IMR-90 (cell line): ENCODE data around the gene DCHS2. TPM values are rescaled to one million over a fixed set of nuclear protein-coding genes. Genes with fewer than 3 reads are reported as not detected.

Source experiments
- ATAC-seq: fragments of 200-7000 bp; cut with Tn5 transposase; 2 replicates; pipeline ENCODE4 v1.9.1; 2020; ENCODE audit warnings: low read depth, mild to moderate bottlenecking, moderate library complexity
- BruUV-seq: library from RNA; stranded (reverse); fragments of 400-500 nt; replicated peaks from 2 replicates; lab custom pipeline; 2021; lab: Mats Ljungman, UMichigan
- CTCF ChIA-PET: fragments of 300-600 bp; formaldehyde crosslinking; extraction: SDS; loops from one replicate; lab custom pipeline; 2021; ENCODE audit warnings: antibody characterized with exemption; lab: Yijun Ruan, JAX
- POLR2A ChIA-PET: fragments of 300-600 bp; sonication (Branson Sonifier 250); formaldehyde crosslinking; loops from one replicate; lab custom pipeline; 2022; ENCODE audit warnings: antibody characterized with exemption; ENCODE audit not compliant: unreplicated experiment; lab: Charles Lee
- DNase-seq: peaks from one replicate; pipeline ENCODE4 v3.0.0; 2013
- H2AFZ ChIP-seq: replicated peaks from 2 replicates; pipeline ENCODE3; 2013; ENCODE audit warnings: low read length, mild to moderate bottlenecking; ENCODE audit not compliant: poor library complexity
- H2AK5ac ChIP-seq: 2 replicates; pipeline ENCODE4 v1.6.1; 2013; ENCODE audit warnings: low read depth, low read length, inconsistent platforms
- H2AK9ac ChIP-seq: replicated peaks from 2 replicates; pipeline ENCODE3; 2013; ENCODE audit warnings: mild to moderate bottlenecking, low read depth, low read length, moderate library complexity; ENCODE audit not compliant: poor library complexity
- H2BK120ac ChIP-seq: 2 replicates; pipeline ENCODE4 v1.6.1; 2013; ENCODE audit warnings: low read depth, low read length, inconsistent platforms
- H2BK15ac ChIP-seq: 3 replicates; pipeline ENCODE4 v1.6.1; 2013; ENCODE audit warnings: low read depth, low read length, inconsistent platforms
- H2BK20ac ChIP-seq: 2 replicates; pipeline ENCODE4 v1.6.1; 2013; ENCODE audit warnings: low read depth, mild to moderate bottlenecking, inconsistent platforms, low read length, moderate library complexity
- H2BK5ac ChIP-seq: 2 replicates; pipeline ENCODE4 v1.6.1; 2013; ENCODE audit warnings: mild to moderate bottlenecking, low read depth, low read length, inconsistent platforms; ENCODE audit not compliant: poor library complexity, severe bottlenecking
- H3K14ac ChIP-seq: replicated peaks from 2 replicates; pipeline ENCODE4 v1.6.1; 2013; ENCODE audit warnings: low read depth, low read length, inconsistent platforms
- H3K18ac ChIP-seq: 2 replicates; pipeline ENCODE4 v1.6.1; 2013; ENCODE audit warnings: low read depth, low read length, control low read depth
- H3K23ac ChIP-seq: 2 replicates; pipeline ENCODE4 v1.6.1; 2013; ENCODE audit warnings: low read depth, low read length, inconsistent platforms
- H3K27ac ChIP-seq: 2 replicates; pipeline ENCODE4 v1.5.1; 2013; ENCODE audit warnings: mild to moderate bottlenecking, control low read depth, low read length; ENCODE audit not compliant: insufficient read depth
- H3K27me3 ChIP-seq: 2 replicates; pipeline ENCODE4 v1.6.1; 2013; ENCODE audit warnings: low read length; ENCODE audit not compliant: control insufficient read depth, insufficient read depth
- H3K36me3 ChIP-seq: 2 replicates; pipeline ENCODE4 v1.6.1; 2013; ENCODE audit warnings: low read length, mixed read lengths; ENCODE audit not compliant: control insufficient read depth, insufficient read depth
- H3K4ac ChIP-seq: 2 replicates; pipeline ENCODE4 v1.6.1; 2013; ENCODE audit warnings: low read depth, low read length, inconsistent platforms
- H3K4me1 ChIP-seq: 2 replicates; pipeline ENCODE4 v1.6.1; 2013; ENCODE audit warnings: low read length, mixed read lengths; ENCODE audit not compliant: control insufficient read depth, insufficient read depth
- H3K4me2 ChIP-seq: 2 replicates; pipeline ENCODE4 v1.6.1; 2013; ENCODE audit warnings: low read depth, mild to moderate bottlenecking, control low read depth, low read length, moderate library complexity
- H3K4me3 ChIP-seq: 2 replicates; pipeline ENCODE4 v1.5.1; 2013; ENCODE audit warnings: low read depth, mild to moderate bottlenecking, control low read depth, low read length, moderate library complexity; ENCODE audit not compliant: insufficient read depth
- H3K56ac ChIP-seq: 2 replicates; pipeline ENCODE4 v1.6.1; 2013; ENCODE audit warnings: low read length, inconsistent platforms; ENCODE audit not compliant: insufficient read depth; ENCODE audit errors: extremely low read depth
- H3K79me1 ChIP-seq, 2 experiments: 2 replicates each; pipeline ENCODE4 v1.6.1; 2013; ENCODE audit warnings: low read length in 2 of 2, inconsistent platforms in 1 of 2, low read depth in 1 of 2
- H3K9ac ChIP-seq: 2 replicates; pipeline ENCODE4 v1.6.1; 2013; ENCODE audit warnings: low read depth, low read length, control low read depth
- H3K9me1 ChIP-seq: 2 replicates; pipeline ENCODE4 v1.6.1; 2013; ENCODE audit warnings: low read length, inconsistent platforms; ENCODE audit not compliant: insufficient read depth
- H3K9me3 ChIP-seq: 2 replicates; pipeline ENCODE4 v1.6.1; 2013; ENCODE audit warnings: low read length; ENCODE audit not compliant: control insufficient read depth, insufficient read depth
- H4K20me1 ChIP-seq: 2 replicates; pipeline ENCODE4 v1.6.1; 2013; ENCODE audit warnings: low read length, inconsistent platforms; ENCODE audit not compliant: insufficient read depth
- H4K5ac ChIP-seq: 2 replicates; pipeline ENCODE4 v1.6.1; 2013; ENCODE audit warnings: mild to moderate bottlenecking, low read depth, low read length, control low read depth
- H4K8ac ChIP-seq, 2 experiments: 2 replicates each; pipeline ENCODE4 v1.6.1; 2013; ENCODE audit warnings: low read depth in 2 of 2, low read length in 2 of 2, control low read depth in 1 of 2, inconsistent platforms in 1 of 2
- H4K91ac ChIP-seq: 2 replicates; pipeline ENCODE4 v1.6.1; 2013; ENCODE audit warnings: low read depth, low read length, inconsistent platforms; ENCODE audit not compliant: insufficient read depth
- BHLHE40 ChIP-seq: fragments of 150-350 bp; IDR thresholded peaks from 2 replicates; pipeline ENCODE4 v1.6.1; 2016; ENCODE audit warnings: mild to moderate bottlenecking, low read depth, low read length
- CEBPB ChIP-seq: IDR thresholded peaks from 2 replicates; pipeline ENCODE4 v1.6.1; 2012; ENCODE audit warnings: low read depth, low read length, improper control_type of control experiment
- CHD1 ChIP-seq: IDR thresholded peaks from 2 replicates; pipeline ENCODE4 v1.6.1; 2012; ENCODE audit warnings: low read depth, low read length, improper control_type of control experiment
- FOS ChIP-seq: fragments of 150-350 bp; IDR thresholded peaks from 2 replicates; pipeline ENCODE4 v1.6.1; 2016; ENCODE audit warnings: low read depth, low read length
- MAFK ChIP-seq: IDR thresholded peaks from 2 replicates; pipeline ENCODE4 v1.6.1; 2012; ENCODE audit warnings: low read depth, low read length, improper control_type of control experiment
- MAZ ChIP-seq: IDR thresholded peaks from 2 replicates; pipeline ENCODE4 v1.6.1; 2012; ENCODE audit warnings: low read depth, mild to moderate bottlenecking, low read length, improper control_type of control experiment, moderate library complexity, borderline replicate concordance
- MXI1 ChIP-seq: IDR thresholded peaks from 2 replicates; pipeline ENCODE4 v1.6.1; 2012; ENCODE audit warnings: low read depth, mild to moderate bottlenecking, low read length, moderate library complexity, borderline replicate concordance
- NFE2L2 ChIP-seq: fragments of 150-350 bp; IDR thresholded peaks from 2 replicates; pipeline ENCODE4 v1.6.1; 2016; ENCODE audit warnings: low read depth, mild to moderate bottlenecking, low read length
- POLR2A ChIP-seq: IDR thresholded peaks from 2 replicates; pipeline ENCODE4 v1.6.1; 2012; ENCODE audit warnings: mild to moderate bottlenecking, low read depth, low read length
- RAD21 ChIP-seq: IDR thresholded peaks from 2 replicates; pipeline ENCODE4 v1.6.1; 2012; ENCODE audit warnings: low read length, improper control_type of control experiment
- RCOR1 ChIP-seq: IDR thresholded peaks from 2 replicates; pipeline ENCODE4 v1.6.1; 2012; ENCODE audit warnings: mild to moderate bottlenecking, low read length, improper control_type of control experiment; ENCODE audit not compliant: insufficient replicate concordance
- RFX5 ChIP-seq: IDR thresholded peaks from 2 replicates; pipeline ENCODE4 v1.8.0; 2012; ENCODE audit warnings: low read depth, mild to moderate bottlenecking, low read length, moderate library complexity
- SMC3 ChIP-seq: fragments of 150-350 bp; IDR thresholded peaks from 2 replicates; pipeline ENCODE4 v1.6.1; 2016; ENCODE audit warnings: low read depth, mild to moderate bottlenecking, antibody characterized with exemption, low read length, moderate library complexity
- WGBS, 2 experiments: methylation state at CpG; one replicate each; pipeline versions ENCODE4 v1.1.5 to v1.1.7; 2013; ENCODE audit warnings: missing lambda C conversion rate in 2 of 2; ENCODE audit not compliant: insufficient read length in 1 of 2; ENCODE audit errors: extremely low coverage in 2 of 2; 5-methylcytosine and 5-hydroxymethylcytosine counted together
- dilution Hi-C: fragments of 300-500 bp; cut with HindIII; formaldehyde crosslinking; loops from one replicate; pipeline ENCODE4 v1.14.3; 2018; ENCODE audit warnings: low sequenced_read_pairs; ENCODE audit not compliant: unreplicated experiment
- in situ Hi-C: fragments of 300-500 bp; cut with MboI; formaldehyde crosslinking; loops from 3 replicates; pipeline ENCODE4 v1.14.3; 2019; ENCODE audit warnings: low sequenced_read_pairs, inconsistent platforms, mixed read lengths
- intact Hi-C: fragments of 100-400 bp; cut with micrococcal nuclease; formaldehyde crosslinking; loops from 2 replicates; pipeline ENCODE4 v1.10.0; 2022
- polyA plus RNA-seq, 3 experiments: library from polyadenylated mRNA; depleted of rRNA; stranded (reverse); fragments of >200 nt; gene quantifications; 2 replicates each; pipeline ENCODE4 v1.2.3, GENCODE V29; 2012; ENCODE audit warnings: low replicate concordance in 1 of 3
- total RNA-seq: library from RNA; depleted of rRNA; stranded (reverse); fragments of >200 nt; gene quantifications from 2 replicates; pipeline ENCODE4 v1.2.3, GENCODE V29; 2012
- TF ChIP-seq, protein P1 (sequence below): fragments of 150-350 bp; IDR thresholded peaks from 2 replicates; pipeline ENCODE4 v1.6.1; 2016; ENCODE audit warnings: low read depth, mild to moderate bottlenecking, low read length, moderate library complexity, borderline replicate concordance
- TF ChIP-seq, protein P2 (sequence below): fragments of 150-350 bp; IDR thresholded peaks from 2 replicates; pipeline ENCODE4 v1.6.1; 2017; ENCODE audit warnings: mild to moderate bottlenecking, antibody characterized with exemption, low read length, low read depth
- TF ChIP-seq, protein P3 (sequence below): conservative IDR thresholded peaks from 2 replicates; pipeline ENCODE4 v1.5.1; 2012; ENCODE audit warnings: mild to moderate bottlenecking, low read depth, low read length, improper control_type of control experiment

DCHS2 gene
- total and polyA plus RNA-seq, 2 of the 4 experiments (the other 2 are of a cell fraction) = not detected

DNA sequence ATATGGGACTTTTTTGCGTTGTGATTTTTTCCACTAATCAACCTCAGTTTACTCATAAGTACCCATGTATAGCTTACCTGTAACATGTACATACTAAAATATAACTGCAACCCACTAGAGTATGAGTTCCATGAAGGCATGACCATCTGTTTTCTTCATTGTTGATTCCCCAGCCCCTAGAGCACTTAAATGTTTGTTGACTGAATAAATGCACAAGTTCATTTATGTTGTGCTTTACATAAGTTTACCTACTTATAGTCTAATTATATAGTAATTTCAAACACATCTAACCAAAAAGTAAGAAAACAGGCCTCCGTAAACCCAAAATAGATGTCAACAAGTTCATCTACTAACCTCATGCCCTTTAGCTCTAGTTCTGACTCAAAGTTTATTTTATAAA lies 34.7 kb downstream of the DCHS2 start:
- H2BK5ac ChIP-seq = no peak overlapping the region
- no peak overlapping the region for H2BK15ac ChIP-seq
- no peaks in the 10 kb centered on the region for H3K36me3 ChIP-seq
- no peaks in the 10 kb centered on the region for H3K4me1 ChIP-seq
- POLR2A ChIA-PET = no interaction called here
- no CpG with 5 or more reads among the region's 2 CpGs for WGBS, 2 experiments
- BruUV-seq = no TSS peak
- no peak overlapping the region for H2AFZ ChIP-seq
- no peak overlapping the region for H2AK9ac ChIP-seq
- H4K20me1 ChIP-seq = no peaks in the 10 kb centered on the region
- no peak overlapping the region for H2BK20ac ChIP-seq
- in situ Hi-C loops (no loop called here), intact Hi-C loops (no loop called here), dilution Hi-C loops (no loop called here)
- no peak overlapping the region for H3K9ac ChIP-seq
- no peak overlapping the region for H3K4ac ChIP-seq
- no peak overlapping the region for H3K18ac ChIP-seq
- TF ChIP-seq, protein P1, sequence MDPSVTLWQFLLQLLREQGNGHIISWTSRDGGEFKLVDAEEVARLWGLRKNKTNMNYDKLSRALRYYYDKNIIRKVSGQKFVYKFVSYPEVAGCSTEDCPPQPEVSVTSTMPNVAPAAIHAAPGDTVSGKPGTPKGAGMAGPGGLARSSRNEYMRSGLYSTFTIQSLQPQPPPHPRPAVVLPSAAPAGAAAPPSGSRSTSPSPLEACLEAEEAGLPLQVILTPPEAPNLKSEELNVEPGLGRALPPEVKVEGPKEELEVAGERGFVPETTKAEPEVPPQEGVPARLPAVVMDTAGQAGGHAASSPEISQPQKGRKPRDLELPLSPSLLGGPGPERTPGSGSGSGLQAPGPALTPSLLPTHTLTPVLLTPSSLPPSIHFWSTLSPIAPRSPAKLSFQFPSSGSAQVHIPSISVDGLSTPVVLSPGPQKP = no peak
- no peak for TF ChIP-seq RFX5
- TF ChIP-seq CHD1 = no peak
- TF ChIP-seq MAZ = no peak
- TF ChIP-seq, protein P2, sequence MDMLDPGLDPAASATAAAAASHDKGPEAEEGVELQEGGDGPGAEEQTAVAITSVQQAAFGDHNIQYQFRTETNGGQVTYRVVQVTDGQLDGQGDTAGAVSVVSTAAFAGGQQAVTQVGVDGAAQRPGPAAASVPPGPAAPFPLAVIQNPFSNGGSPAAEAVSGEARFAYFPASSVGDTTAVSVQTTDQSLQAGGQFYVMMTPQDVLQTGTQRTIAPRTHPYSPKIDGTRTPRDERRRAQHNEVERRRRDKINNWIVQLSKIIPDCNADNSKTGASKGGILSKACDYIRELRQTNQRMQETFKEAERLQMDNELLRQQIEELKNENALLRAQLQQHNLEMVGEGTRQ = no peak
- TF ChIP-seq FOS = no peak
- no peak for TF ChIP-seq MXI1
- TF ChIP-seq MAFK = no peak
- TF ChIP-seq, protein P3, sequence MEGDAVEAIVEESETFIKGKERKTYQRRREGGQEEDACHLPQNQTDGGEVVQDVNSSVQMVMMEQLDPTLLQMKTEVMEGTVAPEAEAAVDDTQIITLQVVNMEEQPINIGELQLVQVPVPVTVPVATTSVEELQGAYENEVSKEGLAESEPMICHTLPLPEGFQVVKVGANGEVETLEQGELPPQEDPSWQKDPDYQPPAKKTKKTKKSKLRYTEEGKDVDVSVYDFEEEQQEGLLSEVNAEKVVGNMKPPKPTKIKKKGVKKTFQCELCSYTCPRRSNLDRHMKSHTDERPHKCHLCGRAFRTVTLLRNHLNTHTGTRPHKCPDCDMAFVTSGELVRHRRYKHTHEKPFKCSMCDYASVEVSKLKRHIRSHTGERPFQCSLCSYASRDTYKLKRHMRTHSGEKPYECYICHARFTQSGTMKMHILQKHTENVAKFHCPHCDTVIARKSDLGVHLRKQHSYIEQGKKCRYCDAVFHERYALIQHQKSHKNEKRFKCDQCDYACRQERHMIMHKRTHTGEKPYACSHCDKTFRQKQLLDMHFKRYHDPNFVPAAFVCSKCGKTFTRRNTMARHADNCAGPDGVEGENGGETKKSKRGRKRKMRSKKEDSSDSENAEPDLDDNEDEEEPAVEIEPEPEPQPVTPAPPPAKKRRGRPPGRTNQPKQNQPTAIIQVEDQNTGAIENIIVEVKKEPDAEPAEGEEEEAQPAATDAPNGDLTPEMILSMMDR = no peak
- no peak for TF ChIP-seq CEBPB
- no peak for TF ChIP-seq RCOR1
- TF ChIP-seq POLR2A = no peak
- TF ChIP-seq RAD21 = no peak
- no peak for TF ChIP-seq SMC3
- TF ChIP-seq NFE2L2 = no peak
- TF ChIP-seq BHLHE40 = no peak
- H3K79me1 ChIP-seq = no peaks in the 10 kb centered on the region
- no peaks in the 10 kb centered on the region for H3K9me1 ChIP-seq
- H3K14ac ChIP-seq = no peak overlapping the region
- no peak overlapping the region for H4K91ac ChIP-seq
- no peak overlapping the region for H3K4me3 ChIP-seq
- no peak overlapping the region for H3K56ac ChIP-seq
- H3K4me2 ChIP-seq = no peak overlapping the region
- H3K9me3 ChIP-seq = no peaks in the 10 kb centered on the region
- CTCF ChIA-PET = no interaction called here
- H3K27ac ChIP-seq = no peak overlapping the region
- DNase-seq (no peak), ATAC-seq (no peak)
- no peak overlapping the region for H4K8ac ChIP-seq
- H3K27me3 ChIP-seq = no peaks in the 10 kb centered on the region
- H2BK120ac ChIP-seq = no peak overlapping the region
- H2AK5ac ChIP-seq = no peak overlapping the region
- no peak overlapping the region for H4K5ac ChIP-seq
- no peak overlapping the region for H3K23ac ChIP-seq
